GM12891 (cell line): ENCODE data around the gene FAM222B.

Source experiments
- PAX5 ChIP-seq: IDR thresholded peaks from 2 replicates; pipeline ENCODE4 v1.6.1; 2011; ENCODE audit warnings: low read length, moderate library complexity, mild to moderate bottlenecking; ENCODE audit not compliant: insufficient read depth, severe bottlenecking
- POLR2A ChIP-seq: IDR thresholded peaks from 2 replicates; pipeline ENCODE4 v1.6.1; 2011; ENCODE audit warnings: low read depth, low read length, control low read depth
- POLR2AphosphoS5 ChIP-seq: IDR thresholded peaks from 2 replicates; pipeline ENCODE4 v1.6.1; 2011; ENCODE audit warnings: low read depth, low read length, control low read depth
- POU2F2 ChIP-seq: IDR thresholded peaks from 2 replicates; pipeline ENCODE4 v1.6.1; 2011; ENCODE audit warnings: low read depth, mild to moderate bottlenecking, control low read depth, low read length, moderate library complexity
- SPI1 ChIP-seq: IDR thresholded peaks from 2 replicates; pipeline ENCODE4 v1.6.1; 2011; ENCODE audit warnings: low read depth, low read length, control low read depth
- TAF1 ChIP-seq: IDR thresholded peaks from 2 replicates; pipeline ENCODE4 v1.6.1; 2011; ENCODE audit warnings: low read depth, low read length, control low read depth

GRCh38 chr17:28888832-28889231, 46.2 kb upstream of the FAM222B start:
- TF ChIP-seq POLR2A (no peak), POLR2AphosphoS5 (no peak), TAF1 (no peak), PAX5 (no peak), SPI1 (no peak), POU2F2 (no peak)
